Uterus (tissue), 2 donors: ENCODE data around the gene SETSIP.

Source experiments
- POLR2A ChIP-seq, 2 donors: fragments of 450-650 bp; IDR thresholded peaks; one replicate each; pipeline ENCODE4 v1.6.1; 2016; ENCODE audit warnings: antibody characterized with exemption in 2 of 2, mild to moderate bottlenecking in 1 of 2, moderate library complexity in 1 of 2
- TF ChIP-seq, protein P1 (sequence below), 4 experiments: fragments of 200-600 bp in 2 of 4; fragments of 450-650 bp in 2 of 4; sonication (generic) in 2 of 4; IDR thresholded peaks; one replicate each; pipeline ENCODE4 v1.5.1; 2016 to 2019; ENCODE audit warnings: antibody characterized with exemption in 4 of 4, mild to moderate bottlenecking in 2 of 4, moderate library complexity in 1 of 4

DNA sequence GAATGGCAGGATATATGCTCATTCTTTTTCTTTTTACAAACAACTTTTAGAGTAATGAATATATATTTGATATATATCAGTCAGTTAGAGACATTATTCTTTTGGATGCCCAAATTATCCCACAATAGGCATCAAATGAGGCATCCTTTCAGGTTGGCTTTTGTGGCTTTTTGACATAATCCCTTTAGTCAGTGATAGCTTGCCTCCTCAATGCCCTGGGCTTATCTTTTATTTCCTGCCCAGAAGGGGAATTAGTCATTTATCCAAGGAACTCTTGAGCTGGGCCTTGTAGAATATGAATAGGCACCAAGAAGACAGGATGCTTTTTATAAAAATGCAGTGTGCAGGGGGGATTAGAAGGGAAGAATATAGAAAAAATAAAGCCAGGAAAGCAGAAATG, 23.3 kb downstream of the SETSIP start:
- TF ChIP-seq, protein P1, sequence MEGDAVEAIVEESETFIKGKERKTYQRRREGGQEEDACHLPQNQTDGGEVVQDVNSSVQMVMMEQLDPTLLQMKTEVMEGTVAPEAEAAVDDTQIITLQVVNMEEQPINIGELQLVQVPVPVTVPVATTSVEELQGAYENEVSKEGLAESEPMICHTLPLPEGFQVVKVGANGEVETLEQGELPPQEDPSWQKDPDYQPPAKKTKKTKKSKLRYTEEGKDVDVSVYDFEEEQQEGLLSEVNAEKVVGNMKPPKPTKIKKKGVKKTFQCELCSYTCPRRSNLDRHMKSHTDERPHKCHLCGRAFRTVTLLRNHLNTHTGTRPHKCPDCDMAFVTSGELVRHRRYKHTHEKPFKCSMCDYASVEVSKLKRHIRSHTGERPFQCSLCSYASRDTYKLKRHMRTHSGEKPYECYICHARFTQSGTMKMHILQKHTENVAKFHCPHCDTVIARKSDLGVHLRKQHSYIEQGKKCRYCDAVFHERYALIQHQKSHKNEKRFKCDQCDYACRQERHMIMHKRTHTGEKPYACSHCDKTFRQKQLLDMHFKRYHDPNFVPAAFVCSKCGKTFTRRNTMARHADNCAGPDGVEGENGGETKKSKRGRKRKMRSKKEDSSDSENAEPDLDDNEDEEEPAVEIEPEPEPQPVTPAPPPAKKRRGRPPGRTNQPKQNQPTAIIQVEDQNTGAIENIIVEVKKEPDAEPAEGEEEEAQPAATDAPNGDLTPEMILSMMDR (IDR thresholded peaks at IDR 0.05) = no peak
- no peak for TF ChIP-seq POLR2A (IDR thresholded peaks at IDR 0.05)
